ENCODE data around the gene FRAS1. TPM values are rescaled to one million over a fixed set of nuclear protein-coding genes. Genes with fewer than 3 reads are reported as not detected.
"Not testable (repeated sequence)": the region's sequence is repeated elsewhere in the genome, so short reads cannot be mapped to it uniquely, and the experiment has no call there.

The FRAS1 gene
- total RNA-seq, 4 donors from 2014 or later, result 1.0 to 32.5 (median 3.3) TPM

- Histone ChIP-seq H3K4me3 (no peak overlapping the region), H3K27me3 (no peaks in the 10 kb centered on the region), H3K4me1 (peaks cover 0 to 3% of the 10 kb centered on the region in 2 donors), H3K36me3 (no peaks in the 10 kb centered on the region), H3K9me3 (no peaks in the 10 kb centered on the region), H3K27ac (no peak overlapping the region)
- TF ChIP-seq POLR2A (IDR thresholded peaks at IDR 0.05) (no peak), CTCF (IDR thresholded peaks at IDR 0.05) (no peak)
- intact Hi-C loops (cut with DNase I; ENCODE audit: low total_unique reads), result no loop called here
- no peak for DNase-seq
Measured at GRCh38 chr4:78545275-78546246, 488.4 kb downstream of the FRAS1 start.

- H3K4me3 ChIP-seq; H3K36me3 ChIP-seq; DNase-seq; H3K27me3 ChIP-seq; intact Hi-C loops (cut with DNase I; ENCODE audit: low total_unique reads); H3K9me3 ChIP-seq; H3K27ac ChIP-seq; H3K4me1 ChIP-seq: not testable (repeated sequence)
Measured at GRCh38 chr4:78547899-78548298, 490.8 kb downstream of the FRAS1 start.

GRCh38 chr4:78548889-78549288 is 491.8 kb downstream of the FRAS1 start:
- DNase-seq; intact Hi-C loops (cut with DNase I; ENCODE audit: low total_unique reads); H3K27ac ChIP-seq; H3K4me3 ChIP-seq; H3K9me3 ChIP-seq; H3K27me3 ChIP-seq; H3K4me1 ChIP-seq; H3K36me3 ChIP-seq: not testable (repeated sequence)

- Histone ChIP-seq H3K4me1 (no peaks in the 10 kb centered on the region), H3K4me3 (peak within 1 kb of the TSS; percentile 15 to 34), H3K27ac (no peak within 1 kb of the TSS), H3K36me3 (no peaks in the 10 kb centered on the region), H3K27me3 (no peaks in the 10 kb centered on the region), H3K9me3 (no peaks in the 10 kb centered on the region)
- TF ChIP-seq CTCF (IDR thresholded peaks at IDR 0.05), result no peak
- no peak for DNase-seq
- intact Hi-C loops (cut with DNase I; ENCODE audit: low total_unique reads), result no loop called here
Measured at GRCh38 chr4:78551420-78552351, 494.6 kb downstream of the FRAS1 start, which contains the start of gene ANXA3. TSS of gene ANXA3 (plus strand) at chr4:78551770. CDS start at chr4:78554474, 2,704 bp downstream.

GRCh38 chr4:78552389-78553042 is 495.4 kb downstream of the FRAS1 start:
- H3K4me3 ChIP-seq, result no peak overlapping the region
- no peaks in the 10 kb centered on the region for H3K36me3 ChIP-seq
- H3K27ac ChIP-seq, result no peak overlapping the region
- H3K27me3 ChIP-seq, result no peaks in the 10 kb centered on the region
- no peak for DNase-seq
- intact Hi-C loops (cut with DNase I; ENCODE audit: low total_unique reads), result no loop called here
- H3K4me1 ChIP-seq, result no peaks in the 10 kb centered on the region
- H3K9me3 ChIP-seq, result no peaks in the 10 kb centered on the region
- no peak for TF ChIP-seq POLR2A (IDR thresholded peaks at IDR 0.05)
- TF ChIP-seq CTCF (IDR thresholded peaks at IDR 0.05), result no peak

All from uterus (tissue), 4 donors.